A549 (cell line): Measurements from ENCODE around the gene CHRNB1.

Source experiments
- BHLHE40 ChIP-seq: IDR thresholded peaks from 2 replicates; pipeline ENCODE4 v1.6.1; 2012; ENCODE audit warnings: low read depth, low read length, inconsistent platforms
- CBX8 ChIP-seq: fragments of 200-600 bp; sonication (generic); IDR thresholded peaks from 2 replicates; pipeline ENCODE4 v1.6.1; 2016
- RCOR1 ChIP-seq: fragments of 150-350 bp; IDR thresholded peaks from 2 replicates; pipeline ENCODE4 v1.6.1; 2014; ENCODE audit warnings: antibody characterized with exemption, low read length, low read depth
- SMC3 ChIP-seq: fragments of >200 bp; sonication (Bioruptor Twin); formaldehyde crosslinking; IDR thresholded peaks from 3 replicates; pipeline ENCODE4 v1.6.1; 2018; ENCODE audit warnings: inconsistent platforms
- TF ChIP-seq, protein P1 (sequence below): fragments of >200 bp; sonication (Bioruptor Twin); formaldehyde crosslinking; IDR thresholded peaks from 3 replicates; pipeline ENCODE4 v1.5.1; 2016

- TF ChIP-seq, protein P1, sequence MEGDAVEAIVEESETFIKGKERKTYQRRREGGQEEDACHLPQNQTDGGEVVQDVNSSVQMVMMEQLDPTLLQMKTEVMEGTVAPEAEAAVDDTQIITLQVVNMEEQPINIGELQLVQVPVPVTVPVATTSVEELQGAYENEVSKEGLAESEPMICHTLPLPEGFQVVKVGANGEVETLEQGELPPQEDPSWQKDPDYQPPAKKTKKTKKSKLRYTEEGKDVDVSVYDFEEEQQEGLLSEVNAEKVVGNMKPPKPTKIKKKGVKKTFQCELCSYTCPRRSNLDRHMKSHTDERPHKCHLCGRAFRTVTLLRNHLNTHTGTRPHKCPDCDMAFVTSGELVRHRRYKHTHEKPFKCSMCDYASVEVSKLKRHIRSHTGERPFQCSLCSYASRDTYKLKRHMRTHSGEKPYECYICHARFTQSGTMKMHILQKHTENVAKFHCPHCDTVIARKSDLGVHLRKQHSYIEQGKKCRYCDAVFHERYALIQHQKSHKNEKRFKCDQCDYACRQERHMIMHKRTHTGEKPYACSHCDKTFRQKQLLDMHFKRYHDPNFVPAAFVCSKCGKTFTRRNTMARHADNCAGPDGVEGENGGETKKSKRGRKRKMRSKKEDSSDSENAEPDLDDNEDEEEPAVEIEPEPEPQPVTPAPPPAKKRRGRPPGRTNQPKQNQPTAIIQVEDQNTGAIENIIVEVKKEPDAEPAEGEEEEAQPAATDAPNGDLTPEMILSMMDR: no peak
- no peak for TF ChIP-seq RCOR1
- TF ChIP-seq BHLHE40: no peak
- no peak for TF ChIP-seq SMC3
- no peak for TF ChIP-seq CBX8
These were observed 19.5 kb upstream of the CHRNB1 start, which contains the start of gene SPEM2 for GRCh38 chr17:7425316-7425715.
